Neural cell (in vitro differentiated cells): ENCODE measurements around the gene NTF4. TPM values are rescaled to one million over a fixed set of nuclear protein-coding genes. Genes with fewer than 3 reads are reported as not detected.

ENCODE experiments used
- H2AFZ ChIP-seq: fragments of 200-600, 300-800 bp; sonication (generic), shearing (Covaris generic); 2 replicates; pipeline ENCODE4 v1.6.0; 2014; ENCODE audit warnings: low read depth, mild to moderate bottlenecking, antibody characterized with exemption, low read length, moderate library complexity
- H3F3A ChIP-seq: fragments of 200-600 bp; shearing (Covaris generic); 2 replicates; pipeline ENCODE4 v1.6.1; 2016; ENCODE audit warnings: mild to moderate bottlenecking, moderate library complexity, mixed read lengths, antibody characterized with exemption, low read length; ENCODE audit not compliant: insufficient read depth, poor library complexity, severe bottlenecking
- H3K27ac ChIP-seq: fragments of 200-600, 300-800 bp; sonication (generic), shearing (Covaris generic); 2 replicates; pipeline ENCODE4 v1.5.1; 2014; ENCODE audit warnings: mild to moderate bottlenecking, low read length, moderate library complexity
- H3K27me3 ChIP-seq: fragments of 300-800, 200-600 bp; sonication (generic), shearing (Covaris generic); 2 replicates; pipeline ENCODE4 v1.6.0; 2014; ENCODE audit warnings: mild to moderate bottlenecking, low read depth, low read length, moderate library complexity; ENCODE audit not compliant: insufficient read depth
- H3K36me3 ChIP-seq: fragments of 300-800, 200-600 bp; sonication (generic), shearing (Covaris generic); 2 replicates; pipeline ENCODE4 v1.5.1; 2014; ENCODE audit warnings: mild to moderate bottlenecking, antibody characterized with exemption, low read length, moderate library complexity; ENCODE audit not compliant: insufficient read depth
- H3K4me2 ChIP-seq: fragments of 300-800, 200-600 bp; sonication (generic), shearing (Covaris generic); 2 replicates; pipeline ENCODE4 v1.6.0; 2014; ENCODE audit warnings: mild to moderate bottlenecking, low read length
- H3K4me3 ChIP-seq: fragments of 300-800, 200-600 bp; sonication (generic), shearing (Covaris generic); 2 replicates; pipeline ENCODE4 v1.5.1; 2014; ENCODE audit warnings: mild to moderate bottlenecking, low read length, moderate library complexity
- H3K79me2 ChIP-seq: fragments of 200-600 bp; shearing (Covaris generic); replicated peaks from 2 replicates; pipeline ENCODE4 v1.6.0; 2014; ENCODE audit warnings: mild to moderate bottlenecking, low read length, moderate library complexity; ENCODE audit not compliant: insufficient read depth
- H3K9ac ChIP-seq: fragments of 300-800, 200-600 bp; sonication (generic), shearing (Covaris generic); 2 replicates; pipeline ENCODE4 v1.6.1; 2016; ENCODE audit warnings: mild to moderate bottlenecking, low read length, mixed read lengths
- H3K9me2 ChIP-seq: fragments of 200-600 bp; shearing (Covaris generic); 2 replicates; pipeline ENCODE4 v1.6.1; 2016; ENCODE audit warnings: mild to moderate bottlenecking, low read length, mixed read lengths; ENCODE audit not compliant: insufficient read depth
- H3K9me3 ChIP-seq: fragments of 200-600, 300-800 bp; sonication (generic), shearing (Covaris generic); 2 replicates; pipeline ENCODE4 v1.6.1; 2016; ENCODE audit warnings: mild to moderate bottlenecking, mixed run types, low read length, moderate library complexity, mixed read lengths
- H4K20me1 ChIP-seq: fragments of 200-600 bp; shearing (Covaris generic); 2 replicates; pipeline ENCODE4 v1.6.1; 2016; ENCODE audit warnings: mild to moderate bottlenecking, mixed run types; ENCODE audit not compliant: insufficient read depth
- EP300 ChIP-seq: fragments of 450-650 bp; conservative IDR thresholded peaks from 2 replicates; pipeline ENCODE4 v1.6.1; 2014; ENCODE audit warnings: antibody characterized with exemption, mild to moderate bottlenecking, moderate library complexity; ENCODE audit not compliant: poor library complexity, severe bottlenecking
- EZH2 ChIP-seq: fragments of 200-600, 300-800 bp; shearing (Covaris generic), sonication (generic); IDR thresholded peaks from 2 replicates; pipeline ENCODE4 v1.6.1; 2014; ENCODE audit warnings: antibody characterized with exemption, low read length, borderline replicate concordance, mild to moderate bottlenecking; ENCODE audit not compliant: insufficient read depth, poor library complexity, severe bottlenecking
- MXI1 ChIP-seq: fragments of 450-650 bp; conservative IDR thresholded peaks from 2 replicates; pipeline ENCODE4 v1.6.1; 2014; ENCODE audit warnings: antibody characterized with exemption, mild to moderate bottlenecking; ENCODE audit not compliant: poor library complexity, severe bottlenecking
- POLR2AphosphoS5 ChIP-seq: IDR thresholded peaks from 2 replicates; pipeline ENCODE4 v1.6.1; 2012
- RAD21 ChIP-seq: fragments of 450-650 bp; conservative IDR thresholded peaks from 2 replicates; pipeline ENCODE4 v1.6.1; 2014; ENCODE audit warnings: antibody characterized with exemption, mild to moderate bottlenecking, moderate library complexity
- SMC3 ChIP-seq: fragments of 450-650 bp; conservative IDR thresholded peaks from 2 replicates; pipeline ENCODE4 v1.6.1; 2014; ENCODE audit warnings: antibody characterized with exemption, mild to moderate bottlenecking, moderate library complexity; ENCODE audit not compliant: poor library complexity
- TAF1 ChIP-seq: IDR thresholded peaks from 2 replicates; pipeline ENCODE4 v1.6.1; 2012; ENCODE audit warnings: low read depth
- polyA plus RNA-seq: library from polyadenylated mRNA; depleted of rRNA; stranded (reverse); fragments of >200 nt; gene quantifications from 2 replicates; pipeline ENCODE4 v1.2.3, GENCODE V29; 2014
- TF ChIP-seq, protein P1 (sequence below): fragments of 450-650 bp; IDR thresholded peaks from 2 replicates; pipeline ENCODE4 v1.5.1; 2014; ENCODE audit warnings: antibody characterized with exemption, mild to moderate bottlenecking, moderate library complexity; ENCODE audit not compliant: poor library complexity, severe bottlenecking
- TF ChIP-seq, protein P2 (sequence below): IDR thresholded peaks from 2 replicates; pipeline ENCODE4 v1.6.1; 2012; ENCODE audit warnings: borderline replicate concordance

Gene NTF4
- polyA plus RNA-seq, 1 donor from 2014 or later: not detected

DNA sequence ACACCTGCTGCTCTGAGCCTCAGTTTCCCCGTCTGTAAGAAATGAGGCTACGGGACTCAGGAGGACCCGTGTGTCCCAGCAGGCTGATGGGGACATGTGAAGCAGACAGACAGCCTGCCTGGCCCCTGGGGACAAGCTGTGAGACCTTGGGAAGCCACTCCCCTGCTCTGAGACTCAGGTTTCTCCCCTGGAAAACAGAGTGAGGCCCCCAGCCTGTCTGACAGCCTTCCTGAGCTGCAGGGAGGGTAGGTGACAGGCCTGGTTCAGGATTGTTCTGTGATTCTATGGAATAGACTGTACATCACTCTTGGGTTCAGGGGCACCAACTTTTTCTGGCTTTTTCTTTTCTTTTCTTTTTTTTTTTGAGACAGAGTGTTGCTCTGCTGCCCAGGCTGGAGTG, 2.9 kb upstream of the NTF4 start:
- peaks cover 47% of the 10 kb centered on the region for H3K27me3 ChIP-seq
- no peaks in the 10 kb centered on the region for H3F3A ChIP-seq
- H3K27ac ChIP-seq: no peak overlapping the region
- H3K9me2 ChIP-seq: no peaks in the 10 kb centered on the region
- no peak overlapping the region for H3K4me3 ChIP-seq
- no peaks in the 10 kb centered on the region for H3K79me2 ChIP-seq
- H3K36me3 ChIP-seq: no peaks in the 10 kb centered on the region
- no peaks in the 10 kb centered on the region for H3K9me3 ChIP-seq
- no peak for TF ChIP-seq POLR2AphosphoS5
- TF ChIP-seq, protein P1, sequence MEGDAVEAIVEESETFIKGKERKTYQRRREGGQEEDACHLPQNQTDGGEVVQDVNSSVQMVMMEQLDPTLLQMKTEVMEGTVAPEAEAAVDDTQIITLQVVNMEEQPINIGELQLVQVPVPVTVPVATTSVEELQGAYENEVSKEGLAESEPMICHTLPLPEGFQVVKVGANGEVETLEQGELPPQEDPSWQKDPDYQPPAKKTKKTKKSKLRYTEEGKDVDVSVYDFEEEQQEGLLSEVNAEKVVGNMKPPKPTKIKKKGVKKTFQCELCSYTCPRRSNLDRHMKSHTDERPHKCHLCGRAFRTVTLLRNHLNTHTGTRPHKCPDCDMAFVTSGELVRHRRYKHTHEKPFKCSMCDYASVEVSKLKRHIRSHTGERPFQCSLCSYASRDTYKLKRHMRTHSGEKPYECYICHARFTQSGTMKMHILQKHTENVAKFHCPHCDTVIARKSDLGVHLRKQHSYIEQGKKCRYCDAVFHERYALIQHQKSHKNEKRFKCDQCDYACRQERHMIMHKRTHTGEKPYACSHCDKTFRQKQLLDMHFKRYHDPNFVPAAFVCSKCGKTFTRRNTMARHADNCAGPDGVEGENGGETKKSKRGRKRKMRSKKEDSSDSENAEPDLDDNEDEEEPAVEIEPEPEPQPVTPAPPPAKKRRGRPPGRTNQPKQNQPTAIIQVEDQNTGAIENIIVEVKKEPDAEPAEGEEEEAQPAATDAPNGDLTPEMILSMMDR: no peak
- TF ChIP-seq SMC3: no peak
- TF ChIP-seq EP300: no peak
- TF ChIP-seq MXI1: no peak
- TF ChIP-seq RAD21: no peak
- TF ChIP-seq EZH2: no peak
- TF ChIP-seq, protein P2, sequence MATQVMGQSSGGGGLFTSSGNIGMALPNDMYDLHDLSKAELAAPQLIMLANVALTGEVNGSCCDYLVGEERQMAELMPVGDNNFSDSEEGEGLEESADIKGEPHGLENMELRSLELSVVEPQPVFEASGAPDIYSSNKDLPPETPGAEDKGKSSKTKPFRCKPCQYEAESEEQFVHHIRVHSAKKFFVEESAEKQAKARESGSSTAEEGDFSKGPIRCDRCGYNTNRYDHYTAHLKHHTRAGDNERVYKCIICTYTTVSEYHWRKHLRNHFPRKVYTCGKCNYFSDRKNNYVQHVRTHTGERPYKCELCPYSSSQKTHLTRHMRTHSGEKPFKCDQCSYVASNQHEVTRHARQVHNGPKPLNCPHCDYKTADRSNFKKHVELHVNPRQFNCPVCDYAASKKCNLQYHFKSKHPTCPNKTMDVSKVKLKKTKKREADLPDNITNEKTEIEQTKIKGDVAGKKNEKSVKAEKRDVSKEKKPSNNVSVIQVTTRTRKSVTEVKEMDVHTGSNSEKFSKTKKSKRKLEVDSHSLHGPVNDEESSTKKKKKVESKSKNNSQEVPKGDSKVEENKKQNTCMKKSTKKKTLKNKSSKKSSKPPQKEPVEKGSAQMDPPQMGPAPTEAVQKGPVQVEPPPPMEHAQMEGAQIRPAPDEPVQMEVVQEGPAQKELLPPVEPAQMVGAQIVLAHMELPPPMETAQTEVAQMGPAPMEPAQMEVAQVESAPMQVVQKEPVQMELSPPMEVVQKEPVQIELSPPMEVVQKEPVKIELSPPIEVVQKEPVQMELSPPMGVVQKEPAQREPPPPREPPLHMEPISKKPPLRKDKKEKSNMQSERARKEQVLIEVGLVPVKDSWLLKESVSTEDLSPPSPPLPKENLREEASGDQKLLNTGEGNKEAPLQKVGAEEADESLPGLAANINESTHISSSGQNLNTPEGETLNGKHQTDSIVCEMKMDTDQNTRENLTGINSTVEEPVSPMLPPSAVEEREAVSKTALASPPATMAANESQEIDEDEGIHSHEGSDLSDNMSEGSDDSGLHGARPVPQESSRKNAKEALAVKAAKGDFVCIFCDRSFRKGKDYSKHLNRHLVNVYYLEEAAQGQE: no peak
- no peak for TF ChIP-seq TAF1
- no peak overlapping the region for H3K9ac ChIP-seq
- H3K4me2 ChIP-seq: no peak overlapping the region
- H2AFZ ChIP-seq: no peak overlapping the region
- no peaks in the 10 kb centered on the region for H4K20me1 ChIP-seq

DNA sequence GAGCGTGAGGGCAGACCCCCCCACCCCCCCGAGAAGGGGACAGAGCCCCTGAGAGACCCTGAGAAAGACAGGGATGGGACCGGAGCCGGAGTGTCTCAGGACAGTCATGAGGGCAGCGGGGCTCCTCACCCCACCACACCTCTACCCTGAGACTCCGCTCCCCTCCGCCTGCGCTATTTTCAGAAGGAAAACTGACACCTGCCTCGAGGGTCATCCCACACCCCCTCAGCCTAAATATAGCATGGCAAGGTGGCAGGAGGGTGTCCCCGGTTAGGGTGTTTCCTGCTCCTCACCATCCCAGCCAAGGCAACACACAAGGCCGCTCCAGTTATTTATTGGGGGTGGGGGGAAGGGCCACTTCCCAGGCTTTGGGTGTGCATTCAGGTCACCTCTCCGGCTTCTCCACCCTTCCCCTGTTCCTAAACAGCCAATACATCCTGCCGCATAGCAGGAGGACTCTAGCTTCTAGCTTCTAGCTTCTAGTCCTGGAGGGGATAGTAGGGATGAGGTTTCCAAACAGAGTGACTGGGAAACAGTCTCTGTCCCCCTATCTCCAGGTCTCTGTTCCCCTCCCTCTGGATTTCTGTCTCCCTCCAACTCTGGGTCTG, 1.4 kb upstream of the NTF4 start:
- no peak overlapping the region for H3K4me3 ChIP-seq
- no peaks in the 10 kb centered on the region for H3K36me3 ChIP-seq
- no peaks in the 10 kb centered on the region for H4K20me1 ChIP-seq
- H2AFZ ChIP-seq: no peak overlapping the region
- peaks cover 35% of the 10 kb centered on the region for H3K27me3 ChIP-seq
- no peak overlapping the region for H3K9ac ChIP-seq
- H3K27ac ChIP-seq: no peak overlapping the region
- no peaks in the 10 kb centered on the region for H3K79me2 ChIP-seq
- TF ChIP-seq SMC3: no peak
- TF ChIP-seq, protein P1: no peak
- no peak for TF ChIP-seq EP300
- no peak for TF ChIP-seq RAD21
- no peak for TF ChIP-seq EZH2
- TF ChIP-seq, protein P2: no peak
- TF ChIP-seq TAF1: no peak
- TF ChIP-seq POLR2AphosphoS5: no peak
- TF ChIP-seq MXI1: no peak
- H3K4me2 ChIP-seq: no peak overlapping the region
- H3F3A ChIP-seq: no peaks in the 10 kb centered on the region
- H3K9me3 ChIP-seq: no peaks in the 10 kb centered on the region
- no peaks in the 10 kb centered on the region for H3K9me2 ChIP-seq
